Keratinocyte (primary cell): ENCODE measurements around the gene TRAPPC2L. TPM values are rescaled to one million over a fixed set of nuclear protein-coding genes. Genes with fewer than 3 reads are reported as not detected.

Experiments
- DNase-seq: peaks from one replicate; pipeline ENCODE4 v3.0.0-alpha.2; 2011; ENCODE audit warnings: low read depth, missing footprints, low spot score
- FAIRE-seq: peaks from 2 replicates; lab custom pipeline; 2011; peaks lifted over from hg19 to GRCh38; lab: Jason Lieb, UNC
- H2AFZ ChIP-seq: 2 replicates; pipeline ENCODE4 v1.6.0; 2012; ENCODE audit warnings: low read length, control low read depth, inconsistent platforms; ENCODE audit not compliant: control insufficient read depth
- H3K27ac ChIP-seq: 2 replicates; pipeline ENCODE4 v1.5.1; 2011; ENCODE audit warnings: low read length; ENCODE audit not compliant: control insufficient read depth, insufficient read depth
- H3K27me3 ChIP-seq: 3 replicates; pipeline ENCODE4 v1.6.0; 2011; ENCODE audit warnings: low read length; ENCODE audit not compliant: control insufficient read depth, insufficient read depth; ENCODE audit errors: extremely low read depth
- H3K36me3 ChIP-seq, 2 experiments: 2 replicates in 1 of 2; 3 replicates in 1 of 2; pipeline ENCODE4 v1.5.1; 2011; ENCODE audit warnings: low read length in 2 of 2, mild to moderate bottlenecking in 1 of 2; ENCODE audit not compliant: control insufficient read depth in 2 of 2, insufficient read depth in 2 of 2; ENCODE audit errors: extremely low read depth in 1 of 2
- H3K4me1 ChIP-seq: 3 replicates; pipeline ENCODE4 v1.5.1; 2011; ENCODE audit warnings: low read length; ENCODE audit not compliant: control insufficient read depth, insufficient read depth; ENCODE audit errors: extremely low read depth
- H3K4me2 ChIP-seq: 3 replicates; pipeline ENCODE4 v1.6.0; 2011; ENCODE audit warnings: low read depth, low read length; ENCODE audit not compliant: control insufficient read depth, insufficient read depth; ENCODE audit errors: extremely low read depth
- H3K4me3 ChIP-seq, 3 experiments: fragments of 200-600 bp in 1 of 3; sonication (generic) in 1 of 3; 2 replicates in 2 of 3; 3 replicates in 1 of 3; pipeline ENCODE4 v1.5.1; 2011 to 2016; ENCODE audit warnings: low read length in 3 of 3, mild to moderate bottlenecking in 3 of 3, control low read depth in 2 of 3, inconsistent platforms in 1 of 3, low read depth in 1 of 3, mixed read lengths in 1 of 3, mixed run types in 1 of 3, moderate library complexity in 1 of 3; ENCODE audit not compliant: control insufficient read depth in 2 of 3, insufficient read depth in 2 of 3; ENCODE audit errors: extremely low read depth in 1 of 3
- H3K79me2 ChIP-seq: 2 replicates; pipeline ENCODE4 v1.6.0; 2012; ENCODE audit warnings: low read length; ENCODE audit not compliant: control insufficient read depth, insufficient read depth
- H3K9ac ChIP-seq: 3 replicates; pipeline ENCODE4 v1.6.0; 2011; ENCODE audit warnings: low read length; ENCODE audit not compliant: control insufficient read depth, insufficient read depth; ENCODE audit errors: extremely low read depth
- H3K9me1 ChIP-seq: 3 replicates; pipeline ENCODE4 v1.6.0; 2011; ENCODE audit warnings: low read length; ENCODE audit not compliant: control insufficient read depth, insufficient read depth; ENCODE audit errors: extremely low read depth
- H3K9me3 ChIP-seq: 2 replicates; pipeline ENCODE4 v1.5.1; 2012; ENCODE audit warnings: low read depth, low read length; ENCODE audit not compliant: control insufficient read depth
- H4K20me1 ChIP-seq: 3 replicates; pipeline ENCODE4 v1.6.0; 2011; ENCODE audit warnings: low read length; ENCODE audit not compliant: control insufficient read depth, insufficient read depth; ENCODE audit errors: extremely low read depth
- EZH2 ChIP-seq: IDR thresholded peaks from one replicate; pipeline ENCODE4 v1.6.1; 2012; ENCODE audit warnings: inconsistent platforms, mild to moderate bottlenecking, low read length, moderate library complexity
- dilution Hi-C: fragments of 300-500 bp; cut with MboI; formaldehyde crosslinking; loops from one replicate; pipeline ENCODE4 v1.7.0; 2020; ENCODE audit warnings: low sequenced_read_pairs; ENCODE audit not compliant: extremely low pct_ligation_motif_present
- polyA plus RNA-seq, 5 experiments: library from polyadenylated mRNA; depleted of rRNA in 3 of 5; stranded (reverse) in 3 of 5; stranded (forward) in 1 of 5; unstranded in 1 of 5; fragments of >200 nt; gene quantifications; 1 replicate in 1 of 5; 2 replicates in 3 of 5; 3 replicates in 1 of 5; pipeline versions ENCODE4 v1.2.1 to v1.2.3, GENCODE V29; 2011 to 2012; ENCODE audit warnings: missing spikeins in 2 of 5, low read depth in 1 of 5, low replicate concordance in 1 of 5
- TF ChIP-seq, protein P1 (sequence below), 3 experiments: IDR thresholded peaks in 1 of 3; conservative IDR thresholded peaks in 1 of 3; optimal IDR thresholded peaks in 1 of 3; 2 replicates in 2 of 3; 3 replicates in 1 of 3; pipeline versions ENCODE3 to v1.5.1; 2011; ENCODE audit warnings: low read length in 3 of 3, mild to moderate bottlenecking in 3 of 3, moderate library complexity in 2 of 3, control low read depth in 1 of 3, inconsistent platforms in 1 of 3; ENCODE audit not compliant: insufficient read depth in 2 of 3; ENCODE audit errors: extremely low read depth in 1 of 3

Gene TRAPPC2L
- polyA plus RNA-seq, 1 donor (not counting 4 experiments of a cell fraction or from before 2014, with no cell fraction given) = 139 TPM

DNA sequence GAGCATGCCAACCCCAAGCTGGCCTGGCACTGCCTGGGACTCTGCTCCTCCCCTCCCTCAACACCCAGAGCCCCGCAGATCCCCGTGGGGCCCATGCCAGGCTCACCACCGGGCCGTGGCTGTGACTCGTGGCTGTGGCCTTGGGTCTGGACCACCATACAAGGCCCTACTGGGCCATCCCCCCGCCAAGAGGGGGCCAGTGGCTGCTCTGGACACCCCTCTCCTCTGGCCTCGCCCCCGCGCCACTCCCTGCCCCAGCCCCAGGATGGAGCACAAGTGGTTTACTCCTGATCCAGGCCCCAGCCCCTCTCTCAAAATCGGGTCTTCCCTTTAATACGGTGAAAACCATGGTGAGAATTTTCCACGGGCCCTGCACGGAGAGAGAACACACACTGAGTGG is 6.5 kb downstream of the TRAPPC2L start:
- H3K27ac ChIP-seq = no peak overlapping the region
- TF ChIP-seq EZH2 = no peak
- TF ChIP-seq, protein P1, sequence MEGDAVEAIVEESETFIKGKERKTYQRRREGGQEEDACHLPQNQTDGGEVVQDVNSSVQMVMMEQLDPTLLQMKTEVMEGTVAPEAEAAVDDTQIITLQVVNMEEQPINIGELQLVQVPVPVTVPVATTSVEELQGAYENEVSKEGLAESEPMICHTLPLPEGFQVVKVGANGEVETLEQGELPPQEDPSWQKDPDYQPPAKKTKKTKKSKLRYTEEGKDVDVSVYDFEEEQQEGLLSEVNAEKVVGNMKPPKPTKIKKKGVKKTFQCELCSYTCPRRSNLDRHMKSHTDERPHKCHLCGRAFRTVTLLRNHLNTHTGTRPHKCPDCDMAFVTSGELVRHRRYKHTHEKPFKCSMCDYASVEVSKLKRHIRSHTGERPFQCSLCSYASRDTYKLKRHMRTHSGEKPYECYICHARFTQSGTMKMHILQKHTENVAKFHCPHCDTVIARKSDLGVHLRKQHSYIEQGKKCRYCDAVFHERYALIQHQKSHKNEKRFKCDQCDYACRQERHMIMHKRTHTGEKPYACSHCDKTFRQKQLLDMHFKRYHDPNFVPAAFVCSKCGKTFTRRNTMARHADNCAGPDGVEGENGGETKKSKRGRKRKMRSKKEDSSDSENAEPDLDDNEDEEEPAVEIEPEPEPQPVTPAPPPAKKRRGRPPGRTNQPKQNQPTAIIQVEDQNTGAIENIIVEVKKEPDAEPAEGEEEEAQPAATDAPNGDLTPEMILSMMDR (optimal IDR thresholded peaks at IDR 0.05 in 1 of 3, IDR thresholded peaks at IDR 0.05 in 1 of 3, conservative IDR thresholded peaks at IDR 0.05 in 1 of 3; ENCODE audit: extremely low read depth in 1 of 3, insufficient read depth in 2 of 3, low read length in 3 of 3) = no peak
- no peaks in the 10 kb centered on the region for H3K9me1 ChIP-seq
- no peak overlapping the region for H2AFZ ChIP-seq
- H3K4me3 ChIP-seq = no peak overlapping the region
- H3K9me3 ChIP-seq = no peaks in the 10 kb centered on the region
- H3K79me2 ChIP-seq = no peaks in the 10 kb centered on the region
- H3K27me3 ChIP-seq = peaks cover 6% of the 10 kb centered on the region
- no peak overlapping the region for H3K9ac ChIP-seq
- H3K4me1 ChIP-seq = no peaks in the 10 kb centered on the region
- peaks cover 3 to 18% of the 10 kb centered on the region in 2 experiments for H3K36me3 ChIP-seq
- FAIRE-seq (no peak), DNase-seq (no peak)
- H4K20me1 ChIP-seq = no peaks in the 10 kb centered on the region
- dilution Hi-C loops = no loop called here
- no peak overlapping the region for H3K4me2 ChIP-seq

DNA sequence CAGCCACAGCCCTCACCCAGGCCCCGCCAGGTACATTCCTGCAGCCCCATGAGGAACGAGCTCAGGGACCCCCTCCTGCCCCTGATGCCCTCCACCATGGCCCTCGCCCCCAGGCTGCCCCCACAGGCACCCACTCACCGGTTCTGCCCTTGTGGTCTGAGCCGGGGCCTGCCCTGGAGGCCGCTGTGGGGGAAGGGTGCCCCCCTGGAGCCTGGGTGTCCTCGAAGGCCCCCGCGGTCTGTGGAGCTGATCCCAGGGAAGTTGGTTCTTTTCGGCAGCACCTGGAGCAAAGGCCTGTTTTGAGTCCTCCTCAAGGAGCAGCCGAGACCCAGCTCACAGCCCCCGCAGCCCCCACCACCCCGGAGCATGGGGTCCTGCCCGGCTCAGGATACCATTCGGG is 7.2 kb downstream of the TRAPPC2L start:
- TF ChIP-seq, protein P1 (optimal IDR thresholded peaks at IDR 0.05 in 1 of 3, IDR thresholded peaks at IDR 0.05 in 1 of 3, conservative IDR thresholded peaks at IDR 0.05 in 1 of 3; ENCODE audit: extremely low read depth in 1 of 3, insufficient read depth in 2 of 3, low read length in 3 of 3) = no peak
- no peak for TF ChIP-seq EZH2
- H3K4me2 ChIP-seq = no peak overlapping the region
- H3K27ac ChIP-seq = no peak overlapping the region
- no peaks in the 10 kb centered on the region for H3K9me1 ChIP-seq
- no peak for FAIRE-seq
- H3K36me3 ChIP-seq = peaks cover 3 to 18% of the 10 kb centered on the region in 2 experiments
- H3K4me1 ChIP-seq = no peaks in the 10 kb centered on the region
- no peak overlapping the region for H3K4me3 ChIP-seq
- DNase-seq = no peak
- no peaks in the 10 kb centered on the region for H3K9me3 ChIP-seq
- H2AFZ ChIP-seq = no peak overlapping the region
- dilution Hi-C loops = no loop called here
- H3K79me2 ChIP-seq = no peaks in the 10 kb centered on the region
- H3K9ac ChIP-seq = no peak overlapping the region
- no peaks in the 10 kb centered on the region for H4K20me1 ChIP-seq
- H3K27me3 ChIP-seq = peaks cover 13% of the 10 kb centered on the region
